DOHH2 (cell line): Measurements from ENCODE around the gene ING1.
"Not testable (repeated sequence)": the region's sequence is repeated elsewhere in the genome, so short reads cannot be mapped to it uniquely, and the experiment has no call there.

ENCODE experiments used
- H3F3A ChIP-seq: fragments of 200-600 bp; sonication (generic), shearing (Covaris generic); 2 replicates; pipeline ENCODE4 v1.6.0; 2016; ENCODE audit warnings: antibody characterized with exemption, mild to moderate bottlenecking; ENCODE audit not compliant: control insufficient read depth, insufficient read depth
- H3K27ac ChIP-seq: fragments of 200-600 bp; sonication (generic); 2 replicates; pipeline ENCODE4 v1.5.1; 2014; ENCODE audit warnings: low read depth, mild to moderate bottlenecking, low read length, moderate library complexity
- H3K27me3 ChIP-seq: fragments of 200-600 bp; sonication (generic); 2 replicates; pipeline ENCODE4 v1.6.1; 2014; ENCODE audit warnings: mild to moderate bottlenecking, low read length, mixed read lengths; ENCODE audit not compliant: control insufficient read depth
- H3K36me3 ChIP-seq: fragments of 200-600 bp; sonication (generic); 2 replicates; pipeline ENCODE4 v1.6.1; 2014; ENCODE audit warnings: mild to moderate bottlenecking, low read length, moderate library complexity, mixed read lengths; ENCODE audit not compliant: control insufficient read depth
- H3K4me1 ChIP-seq: fragments of 200-600 bp; sonication (generic); 2 replicates; pipeline ENCODE4 v1.6.1; 2014; ENCODE audit warnings: mild to moderate bottlenecking, low read length, mixed read lengths; ENCODE audit not compliant: control insufficient read depth
- H3K4me2 ChIP-seq: fragments of 200-600 bp; sonication (generic); 2 replicates; pipeline ENCODE4 v1.6.0; 2014; ENCODE audit warnings: mild to moderate bottlenecking, low read length, moderate library complexity
- H3K4me3 ChIP-seq: fragments of 200-600 bp; sonication (generic); 2 replicates; pipeline ENCODE4 v1.5.1; 2014; ENCODE audit warnings: mild to moderate bottlenecking, low read length, mixed read lengths
- H3K79me2 ChIP-seq: fragments of 200-600 bp; sonication (generic); 2 replicates; pipeline ENCODE4 v1.6.1; 2014; ENCODE audit warnings: mild to moderate bottlenecking, low read length, mixed read lengths; ENCODE audit not compliant: control insufficient read depth
- H3K9me2 ChIP-seq: fragments of 200-600 bp; sonication (generic); replicated peaks from 2 replicates; pipeline ENCODE4 v1.6.1; 2014; ENCODE audit warnings: mild to moderate bottlenecking, low read length, mixed read lengths; ENCODE audit not compliant: control insufficient read depth
- H3K9me3 ChIP-seq: fragments of 200-600 bp; sonication (generic); 2 replicates; pipeline ENCODE4 v1.6.1; 2014; ENCODE audit warnings: antibody characterized with exemption, low read length, mixed read lengths; ENCODE audit not compliant: control insufficient read depth, insufficient read depth
- H4K20me1 ChIP-seq: fragments of 200-600 bp; sonication (generic); 2 replicates; pipeline ENCODE4 v1.6.0; 2014; ENCODE audit warnings: low read depth, mild to moderate bottlenecking, antibody characterized with exemption, low read length, moderate library complexity; ENCODE audit not compliant: control insufficient read depth, insufficient read depth
- EZH2phosphoT487 ChIP-seq: fragments of 200-600 bp; sonication (generic); IDR thresholded peaks from 2 replicates; pipeline ENCODE4 v1.6.1; 2017; ENCODE audit warnings: borderline replicate concordance, mild to moderate bottlenecking, antibody characterized with exemption, low read length, moderate library complexity, mixed read lengths
- TF ChIP-seq, protein P1 (sequence below): fragments of 200-600 bp; sonication (generic); IDR thresholded peaks from one replicate; pipeline ENCODE4 v1.5.1; 2014; ENCODE audit warnings: antibody characterized with exemption, mild to moderate bottlenecking, low read depth, low read length; ENCODE audit not compliant: poor library complexity, severe bottlenecking

Gene ING1

GRCh38 chr13:110722971-110723370, 9.5 kb downstream of the ING1 start:
- no peak for TF ChIP-seq EZH2phosphoT487
- TF ChIP-seq, protein P1, sequence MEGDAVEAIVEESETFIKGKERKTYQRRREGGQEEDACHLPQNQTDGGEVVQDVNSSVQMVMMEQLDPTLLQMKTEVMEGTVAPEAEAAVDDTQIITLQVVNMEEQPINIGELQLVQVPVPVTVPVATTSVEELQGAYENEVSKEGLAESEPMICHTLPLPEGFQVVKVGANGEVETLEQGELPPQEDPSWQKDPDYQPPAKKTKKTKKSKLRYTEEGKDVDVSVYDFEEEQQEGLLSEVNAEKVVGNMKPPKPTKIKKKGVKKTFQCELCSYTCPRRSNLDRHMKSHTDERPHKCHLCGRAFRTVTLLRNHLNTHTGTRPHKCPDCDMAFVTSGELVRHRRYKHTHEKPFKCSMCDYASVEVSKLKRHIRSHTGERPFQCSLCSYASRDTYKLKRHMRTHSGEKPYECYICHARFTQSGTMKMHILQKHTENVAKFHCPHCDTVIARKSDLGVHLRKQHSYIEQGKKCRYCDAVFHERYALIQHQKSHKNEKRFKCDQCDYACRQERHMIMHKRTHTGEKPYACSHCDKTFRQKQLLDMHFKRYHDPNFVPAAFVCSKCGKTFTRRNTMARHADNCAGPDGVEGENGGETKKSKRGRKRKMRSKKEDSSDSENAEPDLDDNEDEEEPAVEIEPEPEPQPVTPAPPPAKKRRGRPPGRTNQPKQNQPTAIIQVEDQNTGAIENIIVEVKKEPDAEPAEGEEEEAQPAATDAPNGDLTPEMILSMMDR: no peak
- Histone ChIP-seq H3K9me2 (no peaks in the 10 kb centered on the region), H3K9me3 (no peaks in the 10 kb centered on the region), H3K27ac (no peak overlapping the region), H3K27me3 (no peaks in the 10 kb centered on the region), H3K4me2 (no peak overlapping the region), H3K4me3 (no peak overlapping the region), H3K4me1 (no peaks in the 10 kb centered on the region; the same call in 1 of the 2 replicates), H3F3A (peaks cover 3% of the 10 kb centered on the region; the same call in 1 of the 2 replicates), H3K36me3 (peaks cover 28% of the 10 kb centered on the region), H4K20me1 (peaks cover 25% of the 10 kb centered on the region; the same call in 1 of the 2 replicates), H3K79me2 (peaks cover 57% of the 10 kb centered on the region)

DNA sequence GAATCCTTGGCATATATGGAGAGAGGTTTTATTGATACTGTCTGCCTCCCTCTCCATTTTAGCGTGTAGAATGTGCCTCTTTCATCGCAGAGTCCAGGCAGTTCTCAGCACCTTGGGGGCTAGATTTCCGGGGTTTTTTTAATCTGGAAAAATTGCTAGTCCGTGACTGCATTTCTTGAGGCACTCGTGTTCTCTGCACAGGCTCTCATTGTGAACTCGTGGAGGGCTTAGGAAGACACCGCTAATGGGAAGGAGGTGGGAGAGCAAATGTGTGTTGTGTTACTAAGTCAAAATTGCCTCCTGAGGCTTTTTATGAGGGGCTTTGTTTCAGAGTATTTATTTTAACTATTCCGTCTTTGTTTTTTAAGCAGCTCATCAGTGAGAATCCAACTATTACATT, 10.1 kb downstream of the ING1 start:
- peaks cover 21% of the 10 kb centered on the region; the same call in 1 of the 2 replicates for H4K20me1 ChIP-seq
- H3K79me2 ChIP-seq: peaks cover 51% of the 10 kb centered on the region
- H3K4me1 ChIP-seq: no peaks in the 10 kb centered on the region
- no peak for TF ChIP-seq EZH2phosphoT487
- H3K4me3 ChIP-seq: no peak overlapping the region
- no peaks in the 10 kb centered on the region for H3K9me2 ChIP-seq
- peaks cover 3% of the 10 kb centered on the region; the same call in 1 of the 2 replicates for H3F3A ChIP-seq
- H3K36me3 ChIP-seq: peaks cover 28% of the 10 kb centered on the region
- H3K27me3 ChIP-seq: no peaks in the 10 kb centered on the region
- H3K4me2 ChIP-seq: no peak overlapping the region
- H3K9me3 ChIP-seq: no peaks in the 10 kb centered on the region
- no peak overlapping the region for H3K27ac ChIP-seq

DNA sequence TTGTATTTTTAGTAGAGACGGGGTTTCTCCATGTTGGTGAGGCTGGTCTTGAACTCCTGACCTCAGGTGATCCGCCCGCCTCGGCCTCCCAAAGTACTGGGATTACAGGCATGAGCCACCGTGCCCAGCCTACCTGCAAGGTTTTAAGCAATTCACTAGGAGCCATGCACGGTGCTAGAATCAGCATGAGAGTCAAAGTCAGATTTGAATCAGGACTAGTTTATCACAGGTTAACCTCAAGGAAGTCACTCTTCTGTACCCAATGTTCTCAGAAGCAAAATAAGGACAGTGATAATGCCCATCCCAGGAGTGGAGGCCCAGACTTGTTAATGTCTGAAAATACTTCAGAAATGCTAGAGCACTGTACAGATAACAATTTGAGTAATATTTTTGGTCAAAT, 12.7 kb downstream of the ING1 start:
- not testable (repeated sequence) for H3K4me3 ChIP-seq, H3K9me2 ChIP-seq, H3K4me1 ChIP-seq, H3F3A ChIP-seq, H3K27ac ChIP-seq, H3K4me2 ChIP-seq, H4K20me1 ChIP-seq, H3K36me3 ChIP-seq, H3K9me3 ChIP-seq, H3K27me3 ChIP-seq
- H3K79me2 ChIP-seq: peaks cover 26% of the 10 kb centered on the region

DNA sequence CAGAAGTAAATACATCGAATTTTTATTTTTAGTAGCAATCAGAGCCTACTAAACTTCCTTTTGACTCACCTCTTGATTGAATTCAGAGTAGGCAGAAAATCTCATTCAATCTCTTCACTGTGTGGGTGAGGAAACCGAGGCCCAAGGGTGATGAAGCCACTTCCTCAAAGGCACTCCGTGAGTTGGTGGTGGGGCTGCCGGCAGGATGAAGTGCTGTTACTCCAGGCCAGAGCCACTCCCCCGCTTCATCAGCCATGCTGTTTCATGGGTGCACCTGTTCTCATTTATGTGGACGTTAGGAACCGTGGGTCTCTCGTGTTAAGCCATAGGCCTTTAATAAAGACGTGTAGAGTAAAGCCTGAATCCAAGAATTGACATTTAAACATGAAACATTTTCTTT, 13.2 kb downstream of the ING1 start:
- Histone ChIP-seq H3K9me2 (no peaks in the 10 kb centered on the region), H4K20me1 (0 out of 2 replicates have a peak, but pooled peaks cover 8% of the 10 kb centered on the region), H3K4me1 (no peaks in the 10 kb centered on the region), H3K27ac (no peak overlapping the region), H3F3A (no peaks in the 10 kb centered on the region), H3K4me2 (no peak overlapping the region), H3K79me2 (peaks cover 22% of the 10 kb centered on the region), H3K27me3 (no peaks in the 10 kb centered on the region), H3K4me3 (no peak overlapping the region), H3K9me3 (no peaks in the 10 kb centered on the region), H3K36me3 (peaks cover 4% of the 10 kb centered on the region; the same call in 1 of the 2 replicates)
- no peak for TF ChIP-seq EZH2phosphoT487
- TF ChIP-seq, protein P1: no peak
